GM19193 (cell line): ENCODE measurements around the gene SIGLEC1.

ENCODE experiments used
- POLR2A ChIP-seq: IDR thresholded peaks from 4 replicates; pipeline ENCODE4 v1.6.1; 2011; ENCODE audit not compliant: insufficient read depth, insufficient read length; ENCODE audit errors: extremely low read depth

The SIGLEC1 gene

DNA sequence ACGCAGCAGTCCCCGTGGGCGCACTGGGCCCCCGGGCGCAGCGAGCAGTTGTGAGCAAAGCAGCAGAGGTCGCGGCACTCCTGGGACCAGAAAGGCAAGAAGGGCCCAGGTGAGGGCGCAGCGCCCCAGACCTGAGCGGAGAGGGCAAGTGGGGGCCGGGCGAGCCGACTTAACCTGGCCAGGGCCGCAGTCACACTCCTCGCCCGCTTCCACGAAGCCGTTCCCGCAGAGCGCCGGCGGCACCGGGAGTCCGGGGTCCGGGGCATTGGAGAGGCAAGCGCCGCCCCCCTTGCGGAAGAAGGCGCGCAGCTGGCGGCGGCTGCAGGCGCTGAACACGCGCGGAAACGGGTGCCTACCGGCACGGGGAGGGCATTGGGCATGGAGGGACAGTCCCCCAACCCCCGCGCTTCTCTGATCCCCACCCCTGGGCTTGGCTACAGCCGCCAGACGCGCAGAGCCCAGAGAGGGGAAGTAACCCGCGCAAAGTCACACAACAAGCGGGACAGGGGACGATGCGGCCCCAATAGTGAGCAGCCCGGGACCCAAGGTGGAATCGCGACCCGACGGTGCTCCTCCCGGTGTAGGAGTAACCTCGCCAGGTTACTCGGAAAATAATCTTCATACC, 39.7 kb downstream of the SIGLEC1 start:
- TF ChIP-seq POLR2A: no peak

DNA sequence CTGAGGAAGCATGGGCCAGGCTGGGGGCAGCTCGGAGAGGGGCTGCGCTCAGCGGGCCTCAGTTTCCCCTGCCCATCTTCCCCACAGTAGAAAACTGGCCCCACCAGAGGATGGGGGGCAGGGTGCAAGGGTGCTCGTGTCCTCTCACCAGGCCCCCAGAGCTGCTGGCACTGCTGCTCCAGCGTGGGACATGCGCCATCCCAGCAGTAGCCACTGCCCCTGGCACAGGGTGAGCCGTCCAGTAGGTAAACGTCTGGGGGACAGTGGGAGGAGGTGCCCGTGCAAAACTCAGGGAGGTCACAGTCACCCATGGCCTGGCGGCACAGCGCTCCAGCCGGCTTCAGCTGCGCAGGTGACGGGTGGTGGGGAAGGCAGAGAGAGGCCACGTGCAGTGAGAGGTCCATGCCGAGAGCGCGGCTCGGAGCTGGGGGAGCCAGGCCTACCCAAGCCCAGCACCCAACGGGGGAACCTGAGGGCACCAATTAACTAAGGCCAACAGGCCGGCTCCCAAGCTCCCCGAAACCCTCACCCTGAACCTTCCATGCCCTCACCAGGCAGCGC, 40.3 kb downstream of the SIGLEC1 start:
- no peak for TF ChIP-seq POLR2A

- TF ChIP-seq POLR2A: no peak
Measured at GRCh38 chr20:3670945-3671344, 41.5 kb downstream of the SIGLEC1 start.

DNA sequence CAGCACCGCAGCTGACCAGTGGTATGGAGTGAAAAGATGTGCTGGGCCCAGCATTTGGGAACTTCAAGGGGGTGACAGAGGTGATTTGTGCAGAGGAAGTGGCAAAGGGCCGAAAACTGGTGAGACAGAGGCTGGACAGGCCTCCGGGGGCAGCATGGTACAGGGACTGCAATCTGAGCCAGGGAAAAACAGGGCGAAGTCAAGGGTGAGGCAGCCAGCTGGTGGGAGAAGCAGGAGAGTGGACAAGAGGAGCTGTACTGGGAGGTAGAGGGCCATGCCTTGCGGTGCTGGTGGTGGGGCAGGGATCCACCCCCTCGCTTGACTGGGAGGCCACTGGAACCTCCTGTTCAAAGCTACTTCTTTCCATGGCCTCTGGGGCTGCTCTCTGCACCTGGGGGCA, 41.9 kb downstream of the SIGLEC1 start:
- no peak for TF ChIP-seq POLR2A

DNA sequence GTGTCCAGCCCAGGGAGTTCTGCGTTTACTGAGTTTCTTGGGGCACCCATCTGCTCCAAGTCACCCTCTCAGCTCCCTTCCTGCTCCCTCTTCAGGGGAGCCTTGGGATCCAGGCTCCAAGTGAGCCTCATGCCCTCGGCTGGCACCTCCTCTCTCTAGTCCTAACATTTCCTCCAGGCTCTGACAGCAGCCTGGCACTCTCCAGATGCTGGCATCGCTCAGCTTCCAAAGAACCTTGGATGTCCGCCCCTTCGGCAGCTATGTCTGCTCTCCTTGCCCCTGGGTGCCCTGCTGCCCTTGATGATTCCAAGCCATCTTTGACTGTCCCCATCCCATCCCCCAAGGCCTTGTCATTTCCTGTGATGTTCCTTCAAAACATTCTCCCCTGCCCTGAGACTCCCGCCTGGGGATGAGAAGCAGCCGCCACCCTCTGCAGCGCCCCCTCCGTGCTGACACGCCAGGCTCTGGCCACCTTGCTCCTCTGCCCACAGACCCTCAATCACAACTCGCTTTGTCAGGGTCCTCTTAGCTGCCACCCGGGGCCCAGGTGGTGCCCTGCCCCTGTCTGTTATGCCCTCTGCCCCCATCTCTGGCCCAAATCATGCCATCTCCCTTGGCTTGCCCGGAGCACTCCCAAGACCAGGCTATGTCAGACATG, 42.6 kb downstream of the SIGLEC1 start:
- TF ChIP-seq POLR2A: no peak

DNA sequence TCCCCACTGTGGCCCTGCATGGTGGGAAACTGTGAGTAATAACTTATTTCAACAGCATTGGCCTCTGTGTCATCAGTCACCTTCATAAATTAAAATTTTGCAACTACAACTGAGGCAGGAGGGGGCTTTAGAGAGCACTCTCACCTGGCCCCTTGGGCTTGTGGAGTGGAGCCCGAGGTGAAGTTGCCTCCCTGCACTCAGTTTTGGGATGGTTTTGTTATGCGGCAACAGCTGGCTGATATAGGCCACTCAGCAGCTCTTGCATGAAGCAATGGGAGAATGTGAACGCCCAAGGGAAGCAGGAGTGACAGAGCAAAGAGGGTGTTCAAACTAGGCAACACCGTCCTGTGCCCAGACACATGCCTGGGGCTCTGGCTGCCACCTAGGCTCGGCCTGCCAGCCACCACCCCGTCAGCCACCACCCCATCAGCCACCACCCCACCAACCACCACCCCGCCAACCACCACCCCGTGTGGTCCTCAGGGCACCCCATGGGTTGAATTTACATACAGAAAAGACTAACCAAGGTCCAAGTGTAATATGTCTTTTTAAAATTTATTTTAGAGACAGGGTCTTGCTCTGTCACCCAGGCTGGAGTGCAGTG, 44.9 kb downstream of the SIGLEC1 start:
- TF ChIP-seq POLR2A: no peak

DNA sequence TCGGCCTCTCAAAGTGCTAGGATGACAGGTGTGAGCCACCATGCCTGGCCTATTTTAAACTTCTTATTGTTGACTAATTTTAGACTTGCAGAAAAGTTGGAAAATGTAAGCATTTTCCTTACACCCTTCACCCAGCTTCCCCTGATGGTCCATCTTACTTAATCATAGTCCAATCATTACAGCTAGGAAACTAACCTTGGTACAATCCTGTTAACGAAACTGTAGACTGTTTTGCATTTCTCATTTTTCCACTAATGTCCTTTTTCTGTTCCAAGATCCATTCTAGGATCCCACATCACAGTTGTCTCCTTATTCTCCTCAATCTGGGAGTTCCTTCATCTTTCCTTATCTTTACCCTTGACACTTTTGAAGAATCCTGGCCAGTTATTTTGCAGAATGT, 48.5 kb downstream of the SIGLEC1 start:
- TF ChIP-seq POLR2A: no peak

DNA sequence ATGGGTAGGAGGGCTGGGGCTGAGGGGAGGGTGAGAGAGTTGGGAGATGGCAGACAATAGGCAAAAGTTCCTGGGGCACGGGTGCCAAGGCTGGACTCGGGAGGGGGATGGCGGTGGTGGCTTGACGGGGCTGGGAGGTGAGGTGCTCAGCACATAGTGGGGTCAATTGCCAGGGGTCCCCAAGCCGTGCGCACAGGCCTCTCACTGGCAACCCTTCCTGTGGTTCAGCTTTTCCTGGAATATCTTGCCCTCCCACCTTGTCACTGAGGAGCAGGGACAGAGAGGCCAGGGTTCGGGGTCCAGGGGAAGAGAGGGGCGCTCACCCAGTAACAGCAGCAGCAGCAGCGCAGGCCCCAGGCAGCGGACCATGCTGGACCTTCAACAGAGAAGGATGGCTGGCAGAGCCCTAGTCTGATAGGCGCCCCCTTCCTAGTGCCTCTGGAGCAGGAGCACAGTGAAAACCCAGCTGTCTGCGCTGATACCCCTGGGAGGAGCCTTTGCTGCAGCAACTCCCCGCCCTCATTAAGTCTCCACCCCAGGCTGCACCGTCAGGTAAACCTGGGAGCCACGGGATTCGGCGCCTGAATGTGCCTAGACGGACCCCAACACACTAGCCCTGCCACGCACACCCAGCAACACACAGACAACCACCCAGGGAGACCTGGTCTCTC, 49.2 kb downstream of the SIGLEC1 start, which contains the start of gene GFRA4:
GFRA4 (minus strand) TSS at position 369 of the 671 bp plus-strand sequence; CDS start at position 369, 0 bp downstream.
- TF ChIP-seq POLR2A: no peak
